ENCODE measurements around the gene CSGALNACT2. TPM values are rescaled to one million over a fixed set of nuclear protein-coding genes. Genes with fewer than 3 reads are reported as not detected.

The CSGALNACT2 gene
- total and polyA plus RNA-seq, 4 experiments from 2014 or later = 21.1 to 48.2 (median 34.4) TPM

DNA sequence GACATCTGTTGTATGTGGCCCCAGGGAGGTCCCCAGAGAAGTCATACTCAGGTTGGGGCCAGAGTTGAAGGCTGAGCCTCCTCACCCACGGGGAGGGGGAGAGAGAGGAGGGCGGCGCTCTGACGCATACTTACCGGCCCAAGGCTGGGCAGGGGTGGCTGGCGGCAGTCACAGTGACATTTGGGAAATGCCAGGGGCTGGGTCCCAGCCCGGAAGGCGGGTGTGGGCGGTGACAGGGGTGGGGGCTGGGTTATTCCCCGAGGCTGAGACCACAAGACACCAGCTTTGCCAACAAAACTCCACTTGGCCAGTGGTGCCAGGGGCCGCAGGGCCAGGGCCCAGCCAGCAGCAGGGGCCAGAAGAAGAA lies 87.5 kb downstream of the CSGALNACT2 start:
- Mint-ChIP-seq H3K27me3 (peaks cover 2% of the 10 kb centered on the region in 2 donors), H3K4me1 (peaks cover 15 to 48% (median 24%) of the 10 kb centered on the region in 4 donors), H3K9me3 (no peaks in the 10 kb centered on the region), H3K36me3 (no peaks in the 10 kb centered on the region), H3K4me3 (peak overlapping the region in 2 of 8 donors; percentile 17 to 26), H3K27ac (peak overlapping the region in 2 of 7 donors; percentile 15 to 33)
- Histone ChIP-seq H3K27ac (ENCODE audit: low read depth, low read length) (no peak overlapping the region), H3K27me3 (ENCODE audit: insufficient read depth, low read length) (no peaks in the 10 kb centered on the region), H3K9me3 (ENCODE audit: control insufficient read depth in 1 of 2, low read length in 2 of 2) (no peaks in the 10 kb centered on the region), H3K4me3 (ENCODE audit: low read length in 2 of 2) (no peak overlapping the region), H3K36me3 (ENCODE audit: insufficient read depth, low read length) (no peaks in the 10 kb centered on the region), H3K4me1 (ENCODE audit: insufficient read depth, low read length) (peaks cover 39% of the 10 kb centered on the region)
- DNase-seq = no peak
- ChIA-PET CTCF (ENCODE audit: partially characterized antibody) (interaction anchor here (1.4 kb wide), 1 partner anchor 24 kb away, joined by 3 read pairs; no protein-coding TSS in a partner anchor), POLR2A (ENCODE audit: partially characterized antibody) (no interaction called here)
- intact Hi-C loops (cut with micrococcal nuclease) = no loop called here

DNA sequence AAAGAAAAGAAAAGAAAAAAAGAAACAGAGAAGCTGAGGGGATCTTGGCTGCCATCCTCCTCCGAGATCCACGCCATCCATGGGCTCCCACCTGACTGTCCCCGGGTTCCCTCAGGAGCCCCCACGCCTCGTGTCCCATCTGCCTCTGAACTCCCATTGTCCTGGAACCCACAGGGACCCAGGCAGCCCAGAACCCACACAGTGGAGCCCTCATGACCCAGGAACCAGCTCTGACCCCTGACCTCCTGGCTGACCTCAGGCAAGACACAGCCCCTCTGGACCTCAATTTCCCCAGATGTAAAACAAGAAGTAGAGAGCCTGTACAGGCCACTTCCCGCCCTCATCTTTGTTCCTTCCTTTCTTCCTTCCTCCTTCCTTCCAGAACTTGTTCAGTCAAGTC lies 88.2 kb downstream of the CSGALNACT2 start:
- H3K4me1 ChIP-seq (ENCODE audit: insufficient read depth, low read length) = peaks cover 45% of the 10 kb centered on the region
- POLR2A ChIA-PET (ENCODE audit: partially characterized antibody) = no interaction called here
- Mint-ChIP-seq H3K4me3 (peak overlapping the region in 2 of 8 donors; percentile 41 to 66), H3K27me3 (peaks cover 2% of the 10 kb centered on the region in 2 donors), H3K9me3 (no peaks in the 10 kb centered on the region), H3K27ac (peak overlapping the region in 2 of 7 donors; percentile 2 to 44), H3K36me3 (no peaks in the 10 kb centered on the region), H3K4me1 (peaks cover 17 to 55% (median 30%) of the 10 kb centered on the region in 4 donors)
- CTCF ChIA-PET (ENCODE audit: partially characterized antibody) = interaction anchor here (1.4 kb wide), 1 partner anchor 25 kb away, joined by 3 read pairs; no protein-coding TSS in a partner anchor
- DNase-seq = no peak
- no peaks in the 10 kb centered on the region for H3K27me3 ChIP-seq (ENCODE audit: insufficient read depth, low read length)
- intact Hi-C loops (cut with micrococcal nuclease) = no loop called here
- H3K27ac ChIP-seq (ENCODE audit: low read depth, low read length) = no peak overlapping the region
- H3K4me3 ChIP-seq (ENCODE audit: low read length in 2 of 2) = no peak overlapping the region
- no peaks in the 10 kb centered on the region for H3K36me3 ChIP-seq (ENCODE audit: insufficient read depth, low read length)
- H3K9me3 ChIP-seq (ENCODE audit: control insufficient read depth in 1 of 2, low read length in 2 of 2) = no peaks in the 10 kb centered on the region

DNA sequence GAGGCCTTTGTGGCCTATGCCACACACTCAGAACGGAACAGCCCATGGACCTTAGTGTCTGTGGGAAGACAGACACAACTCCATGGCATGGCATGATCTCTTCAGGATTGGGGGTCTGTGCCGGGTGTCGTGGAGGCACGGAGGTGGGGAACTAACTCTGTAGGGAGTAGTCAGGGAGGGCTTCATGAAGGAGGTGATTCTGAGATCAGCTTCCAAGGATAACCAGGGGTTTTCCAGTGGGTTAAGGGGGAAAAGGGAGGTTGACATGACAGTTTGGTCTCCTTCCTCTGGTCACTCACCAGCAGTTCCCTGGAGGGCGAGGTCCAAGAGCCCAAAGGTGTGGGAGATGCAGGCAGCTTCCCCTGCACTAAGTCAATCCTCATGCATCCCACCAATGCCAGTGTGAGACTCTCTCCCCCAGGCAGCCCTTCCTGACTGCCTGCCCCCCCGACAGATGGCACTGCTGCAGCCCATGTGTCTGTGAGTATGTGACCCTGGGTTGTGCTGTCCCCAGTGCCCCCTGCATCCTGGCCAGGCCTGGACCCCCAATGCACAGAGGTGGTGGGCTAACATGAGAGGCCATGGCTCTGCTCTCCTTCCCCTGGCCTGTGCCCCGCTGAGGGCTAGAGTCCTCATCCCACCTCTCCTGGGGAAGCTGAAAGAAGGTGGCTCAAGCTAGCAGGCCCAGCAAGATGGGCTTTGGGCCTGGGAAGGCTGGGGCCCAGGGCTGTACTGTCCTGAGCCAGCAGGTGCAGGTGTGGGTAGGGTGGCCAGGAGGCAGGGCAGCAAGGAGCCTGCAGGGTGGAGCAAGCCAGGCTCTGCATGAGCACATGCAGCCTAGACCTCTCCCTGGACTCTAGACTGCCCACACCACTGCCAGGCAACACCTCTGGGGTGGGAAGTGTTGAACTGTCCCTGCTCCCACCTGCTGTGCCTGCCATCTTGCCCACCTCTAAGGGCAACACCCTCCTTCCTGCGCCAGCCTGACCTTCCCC lies 88.9 kb downstream of the CSGALNACT2 start:
- Mint-ChIP-seq H3K9me3 (no peaks in the 10 kb centered on the region), H3K4me1 (peaks cover 24 to 61% (median 35%) of the 10 kb centered on the region in 4 donors), H3K36me3 (no peaks in the 10 kb centered on the region), H3K4me3 (peak overlapping the region in 6 of 8 donors; percentile 32 to 77 (median 44)), H3K27me3 (peaks cover 2% of the 10 kb centered on the region in 2 donors), H3K27ac (peak overlapping the region in 2 of 7 donors; percentile 44 to 57)
- H3K36me3 ChIP-seq (ENCODE audit: insufficient read depth, low read length) = no peaks in the 10 kb centered on the region
- ChIA-PET CTCF (ENCODE audit: partially characterized antibody) (no interaction called here), POLR2A (ENCODE audit: partially characterized antibody) (interaction anchor here (1.1 kb wide), 1 partner anchor 61 kb away, joined by 3 read pairs; no protein-coding TSS in a partner anchor)
- no peaks in the 10 kb centered on the region for H3K9me3 ChIP-seq (ENCODE audit: control insufficient read depth in 1 of 2, low read length in 2 of 2)
- DNase-seq = no peak
- H3K4me1 ChIP-seq (ENCODE audit: insufficient read depth, low read length) = peaks cover 52% of the 10 kb centered on the region
- H3K27ac ChIP-seq (ENCODE audit: low read depth, low read length) = no peak overlapping the region
- intact Hi-C loops (cut with micrococcal nuclease) = no loop called here
- H3K4me3 ChIP-seq (ENCODE audit: low read length in 2 of 2) = no peak overlapping the region
- H3K27me3 ChIP-seq (ENCODE audit: insufficient read depth, low read length) = no peaks in the 10 kb centered on the region

DNA sequence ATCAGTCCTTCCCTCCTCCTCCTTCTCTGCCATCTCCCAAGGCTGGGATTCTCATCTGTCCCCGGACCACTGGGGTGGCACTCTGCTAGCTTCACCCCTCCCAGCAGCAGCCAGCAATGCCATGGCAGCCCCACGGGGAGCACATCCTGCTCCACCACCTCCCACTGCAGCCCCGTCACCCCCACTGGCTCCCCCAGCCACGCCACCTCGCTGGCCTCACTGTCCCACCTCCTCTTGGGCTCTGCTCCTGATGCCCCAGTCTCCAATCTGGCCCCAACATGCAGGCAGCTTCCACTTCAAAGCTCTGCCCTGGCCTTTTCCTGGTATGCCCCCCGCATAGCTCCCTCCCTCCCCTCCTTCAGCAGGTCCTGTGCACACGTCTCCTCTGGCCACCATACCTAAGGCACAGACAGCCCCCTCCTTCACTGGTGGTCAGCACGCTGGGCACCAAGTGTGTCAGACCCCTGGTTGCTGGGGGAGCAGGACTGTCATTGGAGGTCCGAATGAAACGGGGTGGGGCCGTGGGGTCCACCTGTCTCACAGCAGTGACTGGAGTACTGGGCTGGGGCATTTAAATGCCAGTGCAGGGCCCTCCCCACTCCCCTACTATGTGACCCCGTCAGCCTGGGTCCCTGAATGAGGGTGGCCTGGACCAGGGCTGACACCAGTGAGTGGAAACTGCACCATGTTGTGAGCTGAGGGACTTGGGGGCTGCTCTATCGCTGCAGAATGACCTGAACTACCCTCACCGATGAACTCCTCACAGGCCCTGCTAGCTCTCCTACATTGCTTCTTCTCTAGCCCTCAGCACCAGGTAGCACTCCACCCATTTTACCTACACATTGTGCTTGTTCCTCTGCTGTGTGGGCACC lies 89.9 kb downstream of the CSGALNACT2 start:
- peak overlapping the region in 1 of 2 donors; percentile 44 for H3K4me3 ChIP-seq (ENCODE audit: low read length in 2 of 2)
- POLR2A ChIA-PET (ENCODE audit: partially characterized antibody) = interaction anchor here (1.1 kb wide), 1 partner anchor 60 kb away, joined by 3 read pairs; no protein-coding TSS in a partner anchor
- CTCF ChIA-PET (ENCODE audit: partially characterized antibody) = no interaction called here

DNA sequence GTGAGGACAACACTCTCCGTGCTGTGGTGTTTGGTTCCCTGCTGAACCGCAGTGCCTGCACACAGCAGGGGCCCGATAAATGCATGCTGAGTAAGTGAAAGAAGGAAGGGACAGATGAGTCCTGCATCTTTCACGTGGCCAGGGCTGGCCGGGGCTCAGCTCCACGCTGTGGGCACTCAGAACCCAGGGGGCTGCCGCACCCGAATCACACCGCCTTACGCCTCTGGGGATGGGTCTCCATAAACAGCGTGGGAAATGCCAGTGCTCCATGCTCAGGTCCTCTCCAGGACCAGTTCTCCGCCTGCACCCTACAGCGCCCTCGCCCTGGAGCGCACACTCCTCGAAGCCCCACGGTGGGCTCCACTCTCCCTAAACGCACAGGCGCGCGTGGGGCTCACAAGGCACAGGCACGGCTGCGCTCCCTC lies 90.5 kb downstream of the CSGALNACT2 start:
- peak overlapping the region in 6 of 7 donors; percentile 10 to 70 (median 62) for H3K27ac Mint-ChIP-seq
- Histone ChIP-seq H3K4me3 (ENCODE audit: low read length in 2 of 2) (peak overlapping the region; percentile 17 to 44), H3K27ac (ENCODE audit: low read depth, low read length) (no peak overlapping the region), H3K36me3 (ENCODE audit: insufficient read depth, low read length) (no peaks in the 10 kb centered on the region), H3K4me1 (ENCODE audit: insufficient read depth, low read length) (peaks cover 52% of the 10 kb centered on the region), H3K9me3 (ENCODE audit: control insufficient read depth in 1 of 2, low read length in 2 of 2) (no peaks in the 10 kb centered on the region), H3K27me3 (ENCODE audit: insufficient read depth, low read length) (no peaks in the 10 kb centered on the region)
- peaks cover 24 to 61% (median 35%) of the 10 kb centered on the region in 4 donors for H3K4me1 Mint-ChIP-seq
- peak overlapping the region; percentile 74 to 89 (median 84) for H3K4me3 Mint-ChIP-seq
- H3K27me3 Mint-ChIP-seq = peaks cover 2% of the 10 kb centered on the region in 2 donors
- DNase-seq = peak in 1 of 5 donors; percentile 9
- POLR2A ChIA-PET (ENCODE audit: partially characterized antibody) = no interaction called here
- no peaks in the 10 kb centered on the region for H3K9me3 Mint-ChIP-seq
- CTCF ChIA-PET (ENCODE audit: partially characterized antibody) = no interaction called here
- intact Hi-C loops (cut with micrococcal nuclease) = no loop called here
- H3K36me3 Mint-ChIP-seq = no peaks in the 10 kb centered on the region

More for the DNA sequence above, 89.9 kb downstream of the CSGALNACT2 start:
- H3K27me3 Mint-ChIP-seq = peaks cover 2% of the 10 kb centered on the region in 2 donors
- DNase-seq = no peak
- no peaks in the 10 kb centered on the region for H3K9me3 ChIP-seq (ENCODE audit: control insufficient read depth in 1 of 2, low read length in 2 of 2)
- H3K27me3 ChIP-seq (ENCODE audit: insufficient read depth, low read length) = no peaks in the 10 kb centered on the region
- H3K4me1 Mint-ChIP-seq = peaks cover 24 to 61% (median 35%) of the 10 kb centered on the region in 4 donors
- H3K4me1 ChIP-seq (ENCODE audit: insufficient read depth, low read length) = peaks cover 52% of the 10 kb centered on the region
- intact Hi-C loops (cut with micrococcal nuclease) = no loop called here
- H3K36me3 Mint-ChIP-seq = no peaks in the 10 kb centered on the region
- H3K27ac Mint-ChIP-seq = peak overlapping the region in 1 of 7 donors; percentile 36
- H3K4me3 Mint-ChIP-seq = peak overlapping the region; percentile 74 to 89 (median 84)
- no peak overlapping the region for H3K27ac ChIP-seq (ENCODE audit: low read depth, low read length)
- H3K36me3 ChIP-seq (ENCODE audit: insufficient read depth, low read length) = no peaks in the 10 kb centered on the region
- no peaks in the 10 kb centered on the region for H3K9me3 Mint-ChIP-seq

DNA sequence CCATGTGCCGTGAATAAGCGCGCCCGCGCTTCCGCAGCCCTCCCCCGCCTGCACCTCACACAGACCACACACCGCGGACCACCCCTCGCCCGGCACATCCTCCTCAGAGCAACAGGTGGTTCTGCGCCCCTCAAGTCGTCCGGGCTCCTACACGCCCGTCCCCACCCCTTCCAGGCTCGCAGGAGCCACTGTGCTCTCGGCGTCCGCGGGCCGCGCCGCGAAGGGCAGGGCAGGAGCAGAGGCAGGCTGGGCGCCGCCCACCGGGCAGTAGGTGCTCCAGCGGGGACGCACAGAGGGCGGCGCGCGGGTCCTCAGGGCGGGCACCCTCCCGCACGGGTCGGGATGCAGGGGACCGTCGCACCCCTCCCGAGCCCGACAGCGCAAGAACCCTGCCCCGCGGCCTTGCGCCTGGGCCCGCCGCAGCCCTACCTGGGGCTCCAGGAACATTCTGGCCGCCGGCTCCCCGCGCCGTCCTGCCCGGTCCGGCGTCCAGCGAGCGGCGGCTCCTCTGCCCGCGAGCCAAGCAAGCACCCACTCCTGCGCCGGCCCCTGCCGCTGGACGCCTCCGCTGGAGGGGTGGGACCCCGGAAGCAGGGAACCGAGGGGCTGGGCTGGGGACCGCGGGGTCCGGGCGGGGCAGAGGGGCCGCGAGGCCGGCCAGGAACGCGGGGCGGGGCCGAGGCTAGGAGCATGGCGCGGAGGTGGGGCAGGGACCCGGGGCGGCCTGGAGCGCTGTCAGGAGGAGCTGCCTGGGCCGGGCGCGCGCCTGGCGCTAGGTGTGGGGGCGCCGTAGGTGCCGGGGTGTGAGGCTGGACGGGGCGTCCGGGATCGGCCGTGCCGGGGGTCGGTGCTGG lies 91.2 kb downstream of the CSGALNACT2 start:
- peak overlapping the region; percentile 74 to 89 (median 84) for H3K4me3 Mint-ChIP-seq
- CTCF ChIA-PET (ENCODE audit: partially characterized antibody) = interaction anchor here (1.2 kb wide), 1 partner anchor 26 kb away, joined by 4 read pairs; no protein-coding TSS in a partner anchor
- peaks cover 2% of the 10 kb centered on the region in 2 donors for H3K27me3 Mint-ChIP-seq
- H3K27me3 ChIP-seq (ENCODE audit: insufficient read depth, low read length) = no peaks in the 10 kb centered on the region
- no peaks in the 10 kb centered on the region for H3K9me3 ChIP-seq (ENCODE audit: control insufficient read depth in 1 of 2, low read length in 2 of 2)
- intact Hi-C loops (cut with micrococcal nuclease) = no loop called here
- H3K27ac Mint-ChIP-seq = peak overlapping the region in 4 of 7 donors; percentile 10 to 68 (median 62)
- H3K36me3 Mint-ChIP-seq = no peaks in the 10 kb centered on the region
- DNase-seq = peak; percentile 32 to 54 (median 48)
- H3K9me3 Mint-ChIP-seq = no peaks in the 10 kb centered on the region
- peaks cover 24 to 61% (median 37%) of the 10 kb centered on the region in 4 donors for H3K4me1 Mint-ChIP-seq
- H3K27ac ChIP-seq (ENCODE audit: low read depth, low read length) = no peak overlapping the region
- POLR2A ChIA-PET (ENCODE audit: partially characterized antibody) = interaction anchor here (1.8 kb wide), 1 partner anchor 37 kb away, joined by 4 read pairs; the partner anchor contains the start of gene RASGEF1A
- peak overlapping the region; percentile 17 to 44 for H3K4me3 ChIP-seq (ENCODE audit: low read length in 2 of 2)
- peaks cover 52% of the 10 kb centered on the region for H3K4me1 ChIP-seq (ENCODE audit: insufficient read depth, low read length)
- H3K36me3 ChIP-seq (ENCODE audit: insufficient read depth, low read length) = no peaks in the 10 kb centered on the region

All from CD4-positive, alpha-beta memory T cell (primary cell).